ENCODE results near the gene IRF2BPL. TPM values are rescaled to one million over a fixed set of nuclear protein-coding genes. Genes with fewer than 3 reads are reported as not detected.

IRF2BPL gene
- total RNA-seq, 4 donors from 2014 or later = 58.6 to 105 (median 98.4) TPM

DNA sequence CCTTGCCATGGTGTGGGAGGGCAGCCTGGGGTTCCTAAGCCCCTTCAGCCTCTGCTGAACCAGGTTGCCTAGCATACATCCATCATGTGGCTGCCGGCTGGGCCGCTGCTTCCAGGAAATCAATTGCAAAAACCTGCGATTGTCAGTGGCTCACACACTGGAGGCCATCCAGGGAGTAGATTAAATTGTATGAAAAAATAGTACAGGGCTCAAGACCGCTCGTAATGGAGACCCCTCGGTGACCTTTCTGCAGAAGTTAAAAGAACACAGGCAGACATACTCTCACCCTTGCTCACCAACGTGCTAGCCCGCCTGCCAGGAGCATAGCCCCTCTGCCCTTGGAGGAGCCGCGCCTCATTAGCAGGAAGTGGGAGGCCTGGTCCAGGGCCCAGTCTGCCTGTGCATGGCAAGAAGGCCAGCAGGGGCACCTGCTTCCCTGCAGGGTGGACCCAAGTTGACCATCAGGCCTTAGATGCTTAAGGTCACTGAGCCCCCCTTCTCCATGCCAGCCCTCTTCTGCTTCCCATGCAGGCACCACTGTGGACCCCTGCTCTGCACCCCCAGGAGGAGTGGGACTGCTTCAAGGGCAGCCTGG lies 38.2 kb upstream of the IRF2BPL start:
- TF ChIP-seq EP300 (IDR thresholded peaks at IDR 0.05) (no peak), POLR2A (IDR thresholded peaks at IDR 0.05; ENCODE audit: low read depth) (no peak), POLR2AphosphoS5 (IDR thresholded peaks at IDR 0.05) (no peak)
- TF ChIP-seq, protein P1, sequence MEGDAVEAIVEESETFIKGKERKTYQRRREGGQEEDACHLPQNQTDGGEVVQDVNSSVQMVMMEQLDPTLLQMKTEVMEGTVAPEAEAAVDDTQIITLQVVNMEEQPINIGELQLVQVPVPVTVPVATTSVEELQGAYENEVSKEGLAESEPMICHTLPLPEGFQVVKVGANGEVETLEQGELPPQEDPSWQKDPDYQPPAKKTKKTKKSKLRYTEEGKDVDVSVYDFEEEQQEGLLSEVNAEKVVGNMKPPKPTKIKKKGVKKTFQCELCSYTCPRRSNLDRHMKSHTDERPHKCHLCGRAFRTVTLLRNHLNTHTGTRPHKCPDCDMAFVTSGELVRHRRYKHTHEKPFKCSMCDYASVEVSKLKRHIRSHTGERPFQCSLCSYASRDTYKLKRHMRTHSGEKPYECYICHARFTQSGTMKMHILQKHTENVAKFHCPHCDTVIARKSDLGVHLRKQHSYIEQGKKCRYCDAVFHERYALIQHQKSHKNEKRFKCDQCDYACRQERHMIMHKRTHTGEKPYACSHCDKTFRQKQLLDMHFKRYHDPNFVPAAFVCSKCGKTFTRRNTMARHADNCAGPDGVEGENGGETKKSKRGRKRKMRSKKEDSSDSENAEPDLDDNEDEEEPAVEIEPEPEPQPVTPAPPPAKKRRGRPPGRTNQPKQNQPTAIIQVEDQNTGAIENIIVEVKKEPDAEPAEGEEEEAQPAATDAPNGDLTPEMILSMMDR (IDR thresholded peaks at IDR 0.05) = no peak
- Histone ChIP-seq H3K27me3 (no peaks in the 10 kb centered on the region), H3K4me1 (peaks cover 21 to 42% (median 28%) of the 10 kb centered on the region in 4 donors), H3K36me3 (no peaks in the 10 kb centered on the region), H3K4me3 (no peak overlapping the region), H3K9me3 (no peaks in the 10 kb centered on the region), H3K27ac (replicated peaks in 1 of 4) (no peak overlapping the region)
- 80% methylated on average over 10 of the region's 10 CpGs for WGBS
- intact Hi-C loops (cut with DNase I) = loop anchor here (5.0 kb wide), 1 partner anchor 154 kb away; no protein-coding TSS in a partner anchor
- DNase-seq (ENCODE audit: extremely low spot score) = no peak

DNA sequence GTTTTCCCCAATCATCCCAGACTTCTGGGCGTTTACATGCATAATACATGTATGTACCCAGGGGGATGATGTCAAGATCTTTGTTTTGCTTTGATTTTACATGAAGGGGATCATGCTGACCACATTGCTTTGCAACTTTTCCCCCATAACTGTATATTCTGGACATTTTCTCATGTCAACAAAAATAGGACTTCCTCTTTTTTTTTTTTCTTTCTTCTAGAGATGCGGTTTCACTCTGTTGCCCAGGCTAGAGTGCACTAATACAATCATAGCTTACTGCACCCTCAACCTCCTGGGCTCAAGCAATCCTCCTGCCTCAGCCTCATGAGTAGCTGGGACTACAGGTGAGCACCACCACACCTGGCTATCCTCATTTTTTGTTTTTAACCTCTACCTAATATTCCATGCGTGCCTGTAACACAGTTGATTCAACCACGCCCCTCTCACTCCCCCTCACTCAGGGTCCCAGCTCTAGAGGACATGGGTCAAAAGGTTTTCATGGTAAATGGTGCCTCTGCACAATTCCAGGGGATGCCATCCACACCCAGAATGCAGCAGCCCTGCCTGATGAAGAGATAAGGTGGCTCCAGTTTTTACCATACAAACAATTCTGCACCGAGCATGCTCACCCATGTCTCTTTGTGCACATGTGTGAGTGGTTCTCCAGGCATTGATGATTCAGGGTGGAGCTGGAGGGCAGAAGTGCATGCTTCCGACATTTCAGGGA lies 37.5 kb upstream of the IRF2BPL start:
- TF ChIP-seq EP300 (IDR thresholded peaks at IDR 0.05) (no peak), POLR2AphosphoS5 (IDR thresholded peaks at IDR 0.05) (no peak), POLR2A (IDR thresholded peaks at IDR 0.05; ENCODE audit: low read depth) (no peak)
- TF ChIP-seq, protein P1 (IDR thresholded peaks at IDR 0.05) = no peak
- Histone ChIP-seq H3K36me3 (no peaks in the 10 kb centered on the region), H3K4me1 (peaks cover 21 to 41% (median 28%) of the 10 kb centered on the region in 4 donors), H3K27me3 (no peaks in the 10 kb centered on the region), H3K27ac (replicated peaks in 1 of 4) (no peak overlapping the region), H3K9me3 (no peaks in the 10 kb centered on the region), H3K4me3 (no peak overlapping the region)
- 87% methylated on average over 6 of the region's 6 CpGs for WGBS
- intact Hi-C loops (cut with DNase I) = loop anchor here (5.0 kb wide), 1 partner anchor 154 kb away; no protein-coding TSS in a partner anchor
- no peak for DNase-seq (ENCODE audit: extremely low spot score)

DNA sequence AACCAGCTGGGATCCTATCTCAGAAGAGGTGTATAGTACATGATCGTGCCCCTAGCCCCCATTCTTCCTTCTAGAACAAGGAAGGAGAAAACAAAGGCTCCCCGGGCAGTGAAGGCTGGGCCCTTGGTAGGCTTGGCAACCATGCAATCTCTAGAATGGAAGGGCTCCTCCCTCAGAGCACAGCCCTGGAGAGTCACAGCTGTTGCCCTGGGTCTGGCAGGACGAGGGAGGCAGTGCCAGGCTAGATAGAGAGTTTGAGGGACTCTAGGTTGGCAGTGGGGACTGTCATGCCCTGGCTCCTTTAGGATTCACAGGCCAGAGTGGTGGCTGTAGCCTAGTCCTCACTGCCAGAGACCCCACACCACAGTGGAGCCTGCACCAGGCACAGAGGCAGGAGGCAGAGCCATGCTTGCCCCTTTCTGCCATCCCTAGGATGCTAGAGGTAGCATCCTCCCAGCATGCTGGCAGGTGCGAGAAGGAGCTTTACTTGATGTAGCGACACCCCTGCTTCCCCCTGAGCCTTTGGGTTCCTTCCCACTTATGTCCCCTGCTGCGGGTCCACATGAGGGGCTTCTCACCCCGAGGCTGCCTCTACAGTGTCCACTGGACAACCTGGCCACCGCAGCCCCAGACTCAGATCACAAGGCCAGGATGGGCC lies 36.1 kb upstream of the IRF2BPL start:
- no peak for DNase-seq (ENCODE audit: extremely low spot score)
- intact Hi-C loops (cut with DNase I) = loop anchor here (5.0 kb wide), 1 partner anchor 152 kb away; no protein-coding TSS in a partner anchor
- Histone ChIP-seq H3K4me1 (peaks cover 8 to 31% (median 14%) of the 10 kb centered on the region in 4 donors), H3K9me3 (no peaks in the 10 kb centered on the region), H3K4me3 (no peak overlapping the region), H3K27ac (replicated peaks in 1 of 4) (no peak overlapping the region), H3K36me3 (no peaks in the 10 kb centered on the region), H3K27me3 (no peaks in the 10 kb centered on the region)
- 86% methylated on average over 8 of the region's 8 CpGs for WGBS
- TF ChIP-seq, protein P1 (IDR thresholded peaks at IDR 0.05) = no peak
- no peak for TF ChIP-seq EP300 (IDR thresholded peaks at IDR 0.05)
- TF ChIP-seq POLR2A (IDR thresholded peaks at IDR 0.05; ENCODE audit: low read depth) = no peak
- TF ChIP-seq POLR2AphosphoS5 (IDR thresholded peaks at IDR 0.05) = no peak

DNA sequence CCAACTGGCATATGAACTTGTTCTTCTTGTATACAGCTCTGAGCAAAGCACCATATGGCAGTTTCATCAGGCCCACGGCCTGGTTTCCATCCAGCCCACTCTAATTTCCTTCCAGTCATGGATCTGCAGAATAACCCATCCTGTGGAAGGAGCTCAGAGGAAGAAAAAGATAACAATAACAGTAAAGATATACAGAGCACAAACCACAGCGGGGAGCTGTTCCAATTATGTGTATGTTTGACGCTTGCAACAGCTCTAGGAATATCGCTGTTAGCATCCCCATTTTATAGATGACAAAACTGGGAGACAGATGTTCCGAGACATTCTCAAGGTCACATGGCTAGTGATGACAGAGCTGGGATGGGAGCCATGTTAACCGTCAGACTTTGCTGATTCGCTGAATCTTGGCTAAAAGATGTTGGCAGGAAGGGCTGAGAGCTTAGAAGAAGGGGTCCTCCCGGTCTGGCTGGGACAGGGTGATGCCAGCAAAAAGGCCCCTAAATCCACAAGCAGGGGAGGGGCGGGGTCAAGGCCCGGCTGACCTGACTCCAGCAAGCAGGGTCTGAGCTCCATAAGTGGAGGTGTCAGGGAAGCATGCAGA lies 35.2 kb upstream of the IRF2BPL start:
- no peak for TF ChIP-seq EP300 (IDR thresholded peaks at IDR 0.05)
- TF ChIP-seq, protein P1 (IDR thresholded peaks at IDR 0.05) = no peak
- no peak for TF ChIP-seq POLR2A (IDR thresholded peaks at IDR 0.05; ENCODE audit: low read depth)
- no peak for TF ChIP-seq POLR2AphosphoS5 (IDR thresholded peaks at IDR 0.05)
- no peaks in the 10 kb centered on the region for H3K9me3 ChIP-seq
- no peaks in the 10 kb centered on the region for H3K27me3 ChIP-seq
- peaks cover 11 to 24% (median 12%) of the 10 kb centered on the region in 4 donors for H3K4me1 ChIP-seq
- intact Hi-C loops (cut with DNase I) = no loop called here
- 73% methylated on average over 10 of the region's 10 CpGs for WGBS
- no peak for DNase-seq (ENCODE audit: extremely low spot score)
- no peak overlapping the region for H3K27ac ChIP-seq (replicated peaks in 1 of 4)
- no peak overlapping the region for H3K4me3 ChIP-seq
- no peaks in the 10 kb centered on the region for H3K36me3 ChIP-seq
